GM12878 (cell line): Measurements from ENCODE around the gene CD55.

Experiments used
- CTCF ChIP-seq, 3 experiments: IDR thresholded peaks in 2 of 3; conservative IDR thresholded peaks in 1 of 3; 2 replicates each; pipeline ENCODE4 v1.5.1; 2011; ENCODE audit warnings: low read depth in 3 of 3, low read length in 3 of 3, mild to moderate bottlenecking in 3 of 3, control low read depth in 2 of 3, moderate library complexity in 2 of 3, inconsistent platforms in 1 of 3, mixed read lengths in 1 of 3; ENCODE audit not compliant: control insufficient read depth in 2 of 3, insufficient read depth in 1 of 3; ENCODE audit errors: extremely low read depth in 1 of 3
- CUX1 ChIP-seq: IDR thresholded peaks from 2 replicates; pipeline ENCODE4 v1.6.1; 2012; ENCODE audit warnings: improper control_type of control experiment, low read depth, low read length; ENCODE audit not compliant: insufficient replicate concordance
- POLR2A ChIP-seq: IDR thresholded peaks from 2 replicates; pipeline ENCODE4 v1.6.1; 2011; ENCODE audit warnings: low read depth, mild to moderate bottlenecking, low read length

DNA sequence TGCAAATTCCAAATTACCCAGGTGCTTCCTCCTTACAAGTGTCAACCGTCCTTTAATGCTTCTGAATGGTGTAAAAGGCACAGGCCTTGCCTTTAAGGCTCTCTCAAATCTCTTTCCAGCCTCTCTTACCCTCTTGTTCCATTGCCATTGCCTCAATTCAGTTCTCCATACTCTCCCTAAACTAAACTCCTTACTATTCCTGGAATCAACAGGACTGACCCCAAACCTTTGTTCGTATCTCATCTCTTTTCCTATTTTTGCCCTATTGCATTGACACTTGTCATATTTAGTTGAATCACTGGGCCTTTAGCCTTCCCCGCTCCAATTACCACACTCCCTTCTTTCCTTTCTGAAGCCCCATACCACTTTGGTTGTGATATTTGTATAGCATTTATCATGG is 3.9 kb upstream of the CD55 start:
- TF ChIP-seq CTCF (IDR thresholded peaks at IDR 0.05 in 2 of 3, conservative IDR thresholded peaks at IDR 0.05 in 1 of 3; ENCODE audit: control insufficient read depth in 2 of 3, extremely low read depth in 1 of 3, insufficient read depth in 1 of 3, low read depth in 3 of 3, low read length in 3 of 3) (no peak), CUX1 (no peak), POLR2A (no peak)
